ENCODE data around the gene TSPAN18.

TSPAN18 gene

DNA sequence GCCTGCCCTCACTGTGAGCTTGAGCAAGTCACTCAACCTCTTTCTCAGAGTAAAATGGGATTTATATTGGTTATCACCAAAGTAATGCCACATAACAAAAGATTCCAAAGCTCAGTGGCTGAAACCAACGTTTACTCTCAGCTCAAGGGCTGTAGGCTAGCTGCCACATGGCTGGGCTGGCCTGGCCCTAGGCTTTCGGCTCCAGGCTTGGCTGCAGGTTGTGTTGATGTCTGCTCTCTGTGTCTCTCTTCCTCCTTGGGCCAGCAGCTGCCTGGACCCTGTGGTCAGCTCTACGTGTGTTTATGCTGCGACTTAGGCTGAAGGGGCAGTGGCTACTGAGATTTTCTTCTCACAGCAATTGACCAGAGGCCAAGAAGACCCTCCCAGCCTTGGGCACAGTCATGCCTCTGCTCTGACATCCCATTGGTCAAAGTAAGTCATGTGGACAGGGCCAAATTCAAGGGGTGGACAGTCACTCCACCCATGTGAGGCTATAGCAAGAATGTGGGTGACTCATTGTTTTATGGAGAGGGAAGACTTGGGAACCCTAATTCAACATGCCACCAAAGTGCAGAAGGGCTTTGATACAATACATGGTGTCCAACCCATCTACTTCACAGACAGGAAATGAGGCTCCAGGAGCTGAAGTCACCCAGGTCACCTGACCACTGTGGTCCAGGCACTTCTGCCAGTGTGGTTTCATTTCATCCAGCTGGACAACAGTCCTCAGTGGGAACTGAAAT lies 90.6 kb downstream of the TSPAN18 start:
- no peak overlapping the region for H4K91ac ChIP-seq (ENCODE audit: low read depth, low read length)
- no peak overlapping the region for H2AFZ ChIP-seq (ENCODE audit: insufficient read depth, low read length, poor library complexity)
- no peaks in the 10 kb centered on the region for H3K27me3 ChIP-seq (ENCODE audit: insufficient read depth, low read length)
- no peaks in the 10 kb centered on the region for H3K79me2 ChIP-seq (ENCODE audit: control insufficient read depth, insufficient read depth, low read length, poor library complexity)
- no peak overlapping the region for H2BK12ac ChIP-seq (ENCODE audit: low read length)
- no peaks in the 10 kb centered on the region for H3K4me1 ChIP-seq (ENCODE audit: control insufficient read depth in 1 of 2, insufficient read depth in 2 of 2, low read length in 2 of 2)
- H3K79me1 ChIP-seq (ENCODE audit: low read length), result no peaks in the 10 kb centered on the region
- H3K4me3 ChIP-seq (ENCODE audit: low read depth, low read length), result no peak overlapping the region
- no peak overlapping the region for H3K14ac ChIP-seq (ENCODE audit: low read length)
- no peak overlapping the region for H3K4me2 ChIP-seq (ENCODE audit: low read length)
- no peak overlapping the region for H3K9ac ChIP-seq (ENCODE audit: low read length)
- no peak overlapping the region for H2AK5ac ChIP-seq (ENCODE audit: low read length)
- peaks cover 4% of the 10 kb centered on the region for H3K9me3 ChIP-seq (ENCODE audit: insufficient read depth, low read depth, low read length)
- H2BK5ac ChIP-seq (ENCODE audit: low read depth, low read length, poor library complexity), result no peak overlapping the region
- no peak overlapping the region for H2BK120ac ChIP-seq (ENCODE audit: insufficient read depth, low read length, poor library complexity)
- no peak for DNase-seq
- H4K8ac ChIP-seq (ENCODE audit: low read depth, low read length), result no peak overlapping the region
- no peak overlapping the region for H3K4ac ChIP-seq (ENCODE audit: low read depth, low read length)
- H3K27ac ChIP-seq (ENCODE audit: low read depth, low read length), result no peak overlapping the region
- no CpG with 5 or more reads among the region's 4 CpGs for WGBS (ENCODE audit: extremely low coverage, insufficient coverage, insufficient read length)
- no peak overlapping the region for H3K18ac ChIP-seq (ENCODE audit: low read length)
- H3K36me3 ChIP-seq (ENCODE audit: control insufficient read depth in 1 of 2, insufficient read depth in 2 of 2, low read length in 2 of 2), result no peaks in the 10 kb centered on the region
- no peak overlapping the region for H4K12ac ChIP-seq (ENCODE audit: low read depth, low read length)
- no peak overlapping the region for H3K23ac ChIP-seq (ENCODE audit: low read length)

DNA sequence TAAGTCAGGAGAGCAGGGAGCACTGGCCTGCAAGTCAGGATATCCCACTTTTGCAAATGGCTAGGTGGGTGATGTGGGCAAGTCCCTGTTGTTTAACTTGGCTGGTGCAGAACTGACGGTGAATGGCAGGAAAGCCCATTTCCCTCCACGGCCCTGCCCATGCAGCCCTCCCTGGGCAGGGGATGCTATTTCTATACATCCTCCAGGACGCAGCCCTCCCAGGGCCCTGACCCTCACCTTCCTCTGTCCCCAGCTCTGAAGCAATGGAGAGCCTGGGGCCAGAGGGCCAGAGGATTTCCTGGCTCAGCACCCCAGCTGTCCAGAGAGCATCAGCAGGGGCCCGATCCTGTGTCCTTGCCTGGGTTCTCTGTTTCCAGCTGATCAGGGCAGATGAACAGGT lies 91.3 kb downstream of the TSPAN18 start:
- H3K4me1 ChIP-seq (ENCODE audit: control insufficient read depth in 1 of 2, insufficient read depth in 2 of 2, low read length in 2 of 2), result no peaks in the 10 kb centered on the region
- H3K79me2 ChIP-seq (ENCODE audit: control insufficient read depth, insufficient read depth, low read length, poor library complexity), result no peaks in the 10 kb centered on the region
- no peaks in the 10 kb centered on the region for H3K79me1 ChIP-seq (ENCODE audit: low read length)
- no peak overlapping the region for H4K91ac ChIP-seq (ENCODE audit: low read depth, low read length)
- H3K27ac ChIP-seq (ENCODE audit: low read depth, low read length), result no peak overlapping the region
- H4K12ac ChIP-seq (ENCODE audit: low read depth, low read length), result no peak overlapping the region
- H2AFZ ChIP-seq (ENCODE audit: insufficient read depth, low read length, poor library complexity), result no peak overlapping the region
- H2AK5ac ChIP-seq (ENCODE audit: low read length), result no peak overlapping the region
- no peak overlapping the region for H3K9ac ChIP-seq (ENCODE audit: low read length)
- no peak overlapping the region for H2BK12ac ChIP-seq (ENCODE audit: low read length)
- no peak overlapping the region for H3K23ac ChIP-seq (ENCODE audit: low read length)
- no peak overlapping the region for H2BK120ac ChIP-seq (ENCODE audit: insufficient read depth, low read length, poor library complexity)
- DNase-seq, result no peak
- no peaks in the 10 kb centered on the region for H3K36me3 ChIP-seq (ENCODE audit: control insufficient read depth in 1 of 2, insufficient read depth in 2 of 2, low read length in 2 of 2)
- H3K4me2 ChIP-seq (ENCODE audit: low read length), result no peak overlapping the region
- no peak overlapping the region for H3K18ac ChIP-seq (ENCODE audit: low read length)
- H4K8ac ChIP-seq (ENCODE audit: low read depth, low read length), result no peak overlapping the region
- H3K14ac ChIP-seq (ENCODE audit: low read length), result no peak overlapping the region
- no peak overlapping the region for H3K4ac ChIP-seq (ENCODE audit: low read depth, low read length)
- no peak overlapping the region for H3K4me3 ChIP-seq (ENCODE audit: low read depth, low read length)
- H3K9me3 ChIP-seq (ENCODE audit: insufficient read depth, low read depth, low read length), result peaks cover 4% of the 10 kb centered on the region
- no CpG with 5 or more reads among the region's 4 CpGs for WGBS (ENCODE audit: extremely low coverage, insufficient coverage, insufficient read length)
- no peaks in the 10 kb centered on the region for H3K27me3 ChIP-seq (ENCODE audit: insufficient read depth, low read length)
- H2BK5ac ChIP-seq (ENCODE audit: low read depth, low read length, poor library complexity), result no peak overlapping the region

DNA sequence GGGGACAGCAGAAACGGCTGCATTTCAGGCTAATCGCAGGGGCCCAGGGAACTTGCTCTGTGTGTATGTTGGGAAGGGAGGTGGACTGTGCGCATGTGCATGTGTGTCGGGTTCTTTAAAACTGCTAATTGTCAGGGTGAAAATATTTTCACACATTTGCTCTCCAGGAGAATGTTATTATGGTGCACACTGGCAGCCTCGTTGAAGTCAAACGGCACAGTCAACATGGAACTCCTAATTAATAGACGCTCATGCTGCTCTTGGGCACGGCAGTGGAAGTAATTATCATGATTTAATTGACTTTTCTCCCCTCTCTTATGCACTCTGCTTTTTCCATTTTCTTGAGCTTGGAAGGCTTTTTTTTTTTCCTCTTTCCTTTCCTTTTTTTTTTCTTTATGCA lies 92.6 kb downstream of the TSPAN18 start:
- Histone ChIP-seq H3K27ac (ENCODE audit: low read depth, low read length) (no peak overlapping the region), H2AK5ac (ENCODE audit: low read length) (no peak overlapping the region), H4K12ac (ENCODE audit: low read depth, low read length) (no peak overlapping the region), H2BK120ac (ENCODE audit: insufficient read depth, low read length, poor library complexity) (no peak overlapping the region), H2AFZ (ENCODE audit: insufficient read depth, low read length, poor library complexity) (no peak overlapping the region), H3K27me3 (ENCODE audit: insufficient read depth, low read length) (no peaks in the 10 kb centered on the region), H3K4me1 (ENCODE audit: control insufficient read depth in 1 of 2, insufficient read depth in 2 of 2, low read length in 2 of 2) (peaks cover 3 to 6% of the 10 kb centered on the region in 2 experiments), H3K9ac (ENCODE audit: low read length) (no peak overlapping the region), H3K4me2 (ENCODE audit: low read length) (no peak overlapping the region), H3K9me3 (ENCODE audit: insufficient read depth, low read depth, low read length) (peaks cover 4% of the 10 kb centered on the region), H3K18ac (ENCODE audit: low read length) (no peak overlapping the region), H3K79me2 (ENCODE audit: control insufficient read depth, insufficient read depth, low read length, poor library complexity) (no peaks in the 10 kb centered on the region), H2BK5ac (ENCODE audit: low read depth, low read length, poor library complexity) (no peak overlapping the region), H3K4ac (ENCODE audit: low read depth, low read length) (no peak overlapping the region), H3K23ac (ENCODE audit: low read length) (no peak overlapping the region), H3K79me1 (ENCODE audit: low read length) (peaks cover 2% of the 10 kb centered on the region), H3K36me3 (ENCODE audit: control insufficient read depth in 1 of 2, insufficient read depth in 2 of 2, low read length in 2 of 2) (no peaks in the 10 kb centered on the region), H3K14ac (ENCODE audit: low read length) (no peak overlapping the region), H2BK12ac (ENCODE audit: low read length) (no peak overlapping the region), H3K4me3 (ENCODE audit: low read depth, low read length) (no peak overlapping the region), H4K91ac (ENCODE audit: low read depth, low read length) (no peak overlapping the region), H4K8ac (ENCODE audit: low read depth, low read length) (no peak overlapping the region)
- no CpG with 5 or more reads among the region's 8 CpGs for WGBS (ENCODE audit: extremely low coverage, insufficient coverage, insufficient read length)
- no peak for DNase-seq

DNA sequence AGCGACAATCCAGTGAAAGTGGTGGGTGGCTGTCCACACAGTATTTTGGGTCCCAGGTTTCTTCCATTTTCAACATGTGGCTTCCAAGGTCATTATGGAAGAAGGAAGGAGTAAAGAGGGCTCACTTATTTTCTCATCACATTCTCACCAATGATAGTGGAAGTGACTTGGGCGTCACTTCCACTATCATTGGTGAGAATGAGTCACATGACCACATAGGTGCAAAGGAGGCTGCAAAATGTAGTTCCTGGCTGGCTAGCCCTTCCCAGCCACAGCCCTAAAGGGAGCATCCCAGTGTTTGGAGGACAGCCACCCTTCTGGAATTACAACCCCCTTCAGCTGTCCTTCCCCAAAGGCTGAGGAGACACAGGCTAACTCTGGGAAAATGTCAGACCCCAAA lies 95.6 kb downstream of the TSPAN18 start:
- Histone ChIP-seq H3K9ac (ENCODE audit: low read length) (no peak overlapping the region), H3K9me3 (ENCODE audit: insufficient read depth, low read depth, low read length) (peaks cover 2% of the 10 kb centered on the region), H3K4me1 (ENCODE audit: control insufficient read depth in 1 of 2, insufficient read depth in 2 of 2, low read length in 2 of 2) (peaks cover 7 to 13% of the 10 kb centered on the region in 2 experiments), H3K79me2 (ENCODE audit: control insufficient read depth, insufficient read depth, low read length, poor library complexity) (peaks cover 2% of the 10 kb centered on the region), H3K23ac (ENCODE audit: low read length) (no peak overlapping the region), H2BK5ac (ENCODE audit: low read depth, low read length, poor library complexity) (no peak overlapping the region), H4K8ac (ENCODE audit: low read depth, low read length) (no peak overlapping the region), H3K27ac (ENCODE audit: low read depth, low read length) (no peak overlapping the region), H3K79me1 (ENCODE audit: low read length) (peaks cover 2% of the 10 kb centered on the region), H2BK120ac (ENCODE audit: insufficient read depth, low read length, poor library complexity) (no peak overlapping the region), H3K36me3 (ENCODE audit: control insufficient read depth in 1 of 2, insufficient read depth in 2 of 2, low read length in 2 of 2) (no peaks in the 10 kb centered on the region), H2AK5ac (ENCODE audit: low read length) (no peak overlapping the region), H3K4me3 (ENCODE audit: low read depth, low read length) (no peak overlapping the region), H2BK12ac (ENCODE audit: low read length) (no peak overlapping the region), H3K4me2 (ENCODE audit: low read length) (no peak overlapping the region), H2AFZ (ENCODE audit: insufficient read depth, low read length, poor library complexity) (no peak overlapping the region), H3K27me3 (ENCODE audit: insufficient read depth, low read length) (no peaks in the 10 kb centered on the region), H3K4ac (ENCODE audit: low read depth, low read length) (no peak overlapping the region), H4K12ac (ENCODE audit: low read depth, low read length) (no peak overlapping the region), H3K14ac (ENCODE audit: low read length) (no peak overlapping the region), H4K91ac (ENCODE audit: low read depth, low read length) (no peak overlapping the region), H3K18ac (ENCODE audit: low read length) (no peak overlapping the region)
- DNase-seq, result no peak
- no CpG with 5 or more reads among the region's 2 CpGs for WGBS (ENCODE audit: extremely low coverage, insufficient coverage, insufficient read length)
